ENCODE data around the gene PARN.
A peak's percentile ranks its signal among the peaks of the same experiment; 100 is the strongest.
"Not testable (repeated sequence)": the region's sequence is repeated elsewhere in the genome, so short reads cannot be mapped to it uniquely, and the experiment has no call there.

The PARN gene

GRCh38 chr16:14564323-14564722 is 65.7 kb downstream of the PARN start:
- no peaks in the 10 kb centered on the region for H3K27me3 ChIP-seq (ENCODE audit: control insufficient read depth, insufficient read depth, low read length)
- no peaks in the 10 kb centered on the region for H3K36me3 ChIP-seq (ENCODE audit: control insufficient read depth, insufficient read depth, low read length)
- peak overlapping the region; percentile 77 for H3K27ac ChIP-seq (ENCODE audit: low read depth, low read length)
- H3K4me3 ChIP-seq (ENCODE audit: low read length) = peak overlapping the region; percentile 42
- no peak overlapping the region for H3K9ac ChIP-seq (ENCODE audit: low read length)
- H3K4me1 ChIP-seq (ENCODE audit: control insufficient read depth, insufficient read depth, low read length) = peaks cover 15% of the 10 kb centered on the region

GRCh38 chr16:14562691-14563491 is 67.2 kb downstream of the PARN start:
- no peak overlapping the region for H3K9ac ChIP-seq (ENCODE audit: low read length)
- H3K4me3 ChIP-seq (ENCODE audit: low read length) = no peak overlapping the region
- H3K27me3 ChIP-seq (ENCODE audit: control insufficient read depth, insufficient read depth, low read length) = no peaks in the 10 kb centered on the region
- H3K4me1 ChIP-seq (ENCODE audit: control insufficient read depth, insufficient read depth, low read length) = peaks cover 15% of the 10 kb centered on the region
- H3K27ac ChIP-seq (ENCODE audit: low read depth, low read length) = no peak overlapping the region
- H3K36me3 ChIP-seq (ENCODE audit: control insufficient read depth, insufficient read depth, low read length) = no peaks in the 10 kb centered on the region

GRCh38 chr16:14560523-14560922 is 69.5 kb downstream of the PARN start:
- no peaks in the 10 kb centered on the region for H3K36me3 ChIP-seq (ENCODE audit: control insufficient read depth, insufficient read depth, low read length)
- no peaks in the 10 kb centered on the region for H3K27me3 ChIP-seq (ENCODE audit: control insufficient read depth, insufficient read depth, low read length)
- no peak overlapping the region for H3K27ac ChIP-seq (ENCODE audit: low read depth, low read length)
- no peak overlapping the region for H3K9ac ChIP-seq (ENCODE audit: low read length)
- H3K4me3 ChIP-seq (ENCODE audit: low read length) = no peak overlapping the region
- H3K4me1 ChIP-seq (ENCODE audit: control insufficient read depth, insufficient read depth, low read length) = peaks cover 8% of the 10 kb centered on the region

GRCh38 chr16:14559809-14560241 is 70.2 kb downstream of the PARN start:
- Histone ChIP-seq H3K27me3 (ENCODE audit: control insufficient read depth, insufficient read depth, low read length) (no peaks in the 10 kb centered on the region), H3K9ac (ENCODE audit: low read length) (no peak overlapping the region), H3K4me1 (ENCODE audit: control insufficient read depth, insufficient read depth, low read length) (peaks cover 7% of the 10 kb centered on the region), H3K4me3 (ENCODE audit: low read length) (no peak overlapping the region), H3K36me3 (ENCODE audit: control insufficient read depth, insufficient read depth, low read length) (no peaks in the 10 kb centered on the region), H3K27ac (ENCODE audit: low read depth, low read length) (no peak overlapping the region)

GRCh38 chr16:14553447-14553846 is 76.6 kb downstream of the PARN start:
- Histone ChIP-seq H3K9ac (ENCODE audit: low read length) (no peak overlapping the region), H3K27me3 (ENCODE audit: control insufficient read depth, insufficient read depth, low read length) (no peaks in the 10 kb centered on the region), H3K4me3 (ENCODE audit: low read length) (no peak overlapping the region), H3K4me1 (ENCODE audit: control insufficient read depth, insufficient read depth, low read length) (peaks cover 4% of the 10 kb centered on the region), H3K27ac (ENCODE audit: low read depth, low read length) (no peak overlapping the region), H3K36me3 (ENCODE audit: control insufficient read depth, insufficient read depth, low read length) (no peaks in the 10 kb centered on the region)

- Histone ChIP-seq H3K27me3 (ENCODE audit: control insufficient read depth, insufficient read depth, low read length) (no peaks in the 10 kb centered on the region), H3K4me3 (ENCODE audit: low read length) (no peak overlapping the region), H3K36me3 (ENCODE audit: control insufficient read depth, insufficient read depth, low read length) (no peaks in the 10 kb centered on the region), H3K4me1 (ENCODE audit: control insufficient read depth, insufficient read depth, low read length) (peaks cover 4% of the 10 kb centered on the region), H3K27ac (ENCODE audit: low read depth, low read length) (no peak overlapping the region), H3K9ac (ENCODE audit: low read length) (no peak overlapping the region)
These were observed 80.3 kb downstream of the PARN start for GRCh38 chr16:14549789-14550153.

GRCh38 chr16:14548933-14549788 is 80.9 kb downstream of the PARN start:
- Histone ChIP-seq H3K4me1 (ENCODE audit: control insufficient read depth, insufficient read depth, low read length) (peaks cover 4% of the 10 kb centered on the region), H3K9ac (ENCODE audit: low read length) (no peak overlapping the region), H3K4me3 (ENCODE audit: low read length) (no peak overlapping the region), H3K27ac (ENCODE audit: low read depth, low read length) (no peak overlapping the region), H3K36me3 (ENCODE audit: control insufficient read depth, insufficient read depth, low read length) (no peaks in the 10 kb centered on the region), H3K27me3 (ENCODE audit: control insufficient read depth, insufficient read depth, low read length) (no peaks in the 10 kb centered on the region)

GRCh38 chr16:14545346-14545884 is 84.6 kb downstream of the PARN start:
- H3K36me3 ChIP-seq (ENCODE audit: control insufficient read depth, insufficient read depth, low read length) = no peaks in the 10 kb centered on the region
- no peaks in the 10 kb centered on the region for H3K27me3 ChIP-seq (ENCODE audit: control insufficient read depth, insufficient read depth, low read length)
- peaks cover 4% of the 10 kb centered on the region for H3K4me1 ChIP-seq (ENCODE audit: control insufficient read depth, insufficient read depth, low read length)
- H3K27ac ChIP-seq (ENCODE audit: low read depth, low read length) = no peak overlapping the region
- no peak overlapping the region for H3K9ac ChIP-seq (ENCODE audit: low read length)
- no peak overlapping the region for H3K4me3 ChIP-seq (ENCODE audit: low read length)

- H3K4me1 ChIP-seq (ENCODE audit: control insufficient read depth, insufficient read depth, low read length); H3K27me3 ChIP-seq (ENCODE audit: control insufficient read depth, insufficient read depth, low read length); H3K36me3 ChIP-seq (ENCODE audit: control insufficient read depth, insufficient read depth, low read length); H3K27ac ChIP-seq (ENCODE audit: low read depth, low read length); H3K9ac ChIP-seq (ENCODE audit: low read length); H3K4me3 ChIP-seq (ENCODE audit: low read length): not testable (repeated sequence)
These were observed 85.2 kb downstream of the PARN start for GRCh38 chr16:14544846-14545245.

- Histone ChIP-seq H3K27me3 (ENCODE audit: control insufficient read depth, insufficient read depth, low read length) (no peaks in the 10 kb centered on the region), H3K27ac (ENCODE audit: low read depth, low read length) (no peak overlapping the region), H3K4me3 (ENCODE audit: low read length) (no peak overlapping the region), H3K4me1 (ENCODE audit: control insufficient read depth, insufficient read depth, low read length) (no peaks in the 10 kb centered on the region), H3K36me3 (ENCODE audit: control insufficient read depth, insufficient read depth, low read length) (no peaks in the 10 kb centered on the region), H3K9ac (ENCODE audit: low read length) (no peak overlapping the region)
These were observed 90.4 kb downstream of the PARN start for GRCh38 chr16:14539631-14540030.

GRCh38 chr16:14539156-14539555 is 90.9 kb downstream of the PARN start:
- Histone ChIP-seq H3K36me3 (ENCODE audit: control insufficient read depth, insufficient read depth, low read length) (no peaks in the 10 kb centered on the region), H3K27ac (ENCODE audit: low read depth, low read length) (no peak overlapping the region), H3K27me3 (ENCODE audit: control insufficient read depth, insufficient read depth, low read length) (no peaks in the 10 kb centered on the region), H3K4me1 (ENCODE audit: control insufficient read depth, insufficient read depth, low read length) (no peaks in the 10 kb centered on the region), H3K4me3 (ENCODE audit: low read length) (no peak overlapping the region), H3K9ac (ENCODE audit: low read length) (no peak overlapping the region)

GRCh38 chr16:14538604-14539003 is 91.5 kb downstream of the PARN start:
- Histone ChIP-seq H3K9ac (ENCODE audit: low read length) (no peak overlapping the region), H3K4me3 (ENCODE audit: low read length) (no peak overlapping the region), H3K27ac (ENCODE audit: low read depth, low read length) (no peak overlapping the region), H3K27me3 (ENCODE audit: control insufficient read depth, insufficient read depth, low read length) (no peaks in the 10 kb centered on the region), H3K36me3 (ENCODE audit: control insufficient read depth, insufficient read depth, low read length) (no peaks in the 10 kb centered on the region), H3K4me1 (ENCODE audit: control insufficient read depth, insufficient read depth, low read length) (no peaks in the 10 kb centered on the region)

Measured in rectal smooth muscle tissue (tissue), 1 donor.